GM23248 (cell line): ENCODE results near the gene ANKS1B. TPM values are rescaled to one million over a fixed set of nuclear protein-coding genes. Genes with fewer than 3 reads are reported as not detected.
A peak's percentile ranks its signal among the peaks of the same experiment; 100 is the strongest.

ENCODE experiments used
- DNase-seq: peaks from one replicate; pipeline ENCODE4 v3.0.0-alpha.2; 2015
- H2AFZ ChIP-seq: fragments of 200-600 bp; sonication (generic); 2 replicates; pipeline ENCODE4 v1.6.1; 2016; ENCODE audit warnings: antibody characterized with exemption
- H3F3A ChIP-seq: fragments of 200-600 bp; sonication (generic); 2 replicates; pipeline ENCODE4 v1.6.1; 2016; ENCODE audit warnings: mild to moderate bottlenecking, antibody characterized with exemption, mixed run types; ENCODE audit not compliant: insufficient read depth
- H3K27ac ChIP-seq: fragments of 200-600 bp; sonication (generic); 2 replicates; pipeline ENCODE4 v1.5.1; 2016; ENCODE audit warnings: mild to moderate bottlenecking
- H3K27me3 ChIP-seq: fragments of 200-600 bp; sonication (generic); replicated peaks from 2 replicates; pipeline ENCODE4 v1.6.1; 2016; ENCODE audit warnings: mild to moderate bottlenecking; ENCODE audit not compliant: insufficient read depth
- H3K36me3 ChIP-seq: fragments of 200-600 bp; sonication (generic); 2 replicates; pipeline ENCODE4 v1.6.1; 2016; ENCODE audit warnings: low read depth, mild to moderate bottlenecking
- H3K4me1 ChIP-seq: fragments of 200-600 bp; sonication (generic); 2 replicates; pipeline ENCODE4 v1.6.1; 2016; ENCODE audit warnings: mild to moderate bottlenecking; ENCODE audit not compliant: insufficient read depth
- H3K4me2 ChIP-seq: fragments of 200-600 bp; sonication (generic); one replicate; pipeline ENCODE4 v1.6.1; 2016; ENCODE audit warnings: mild to moderate bottlenecking; ENCODE audit not compliant: unreplicated experiment
- H3K4me3 ChIP-seq: fragments of 200-600 bp; sonication (generic); 2 replicates; pipeline ENCODE4 v1.5.1; 2016; ENCODE audit warnings: mild to moderate bottlenecking
- H3K79me2 ChIP-seq: fragments of 200-600 bp; sonication (generic); 2 replicates; pipeline ENCODE4 v1.6.1; 2016; ENCODE audit warnings: mild to moderate bottlenecking; ENCODE audit not compliant: insufficient read depth
- H3K9ac ChIP-seq: fragments of 200-600 bp; sonication (generic); 2 replicates; pipeline ENCODE4 v1.6.1; 2016; ENCODE audit warnings: mild to moderate bottlenecking
- H3K9me2 ChIP-seq: fragments of 200-600 bp; sonication (generic); 2 replicates; pipeline ENCODE4 v1.6.1; 2016; ENCODE audit warnings: mixed run types, mild to moderate bottlenecking, moderate library complexity; ENCODE audit not compliant: insufficient read depth
- H3K9me3 ChIP-seq: fragments of 200-600 bp; sonication (generic); one replicate; pipeline ENCODE4 v1.6.1; 2017; ENCODE audit warnings: low read depth
- H4K20me1 ChIP-seq: fragments of 200-600 bp; sonication (generic); 2 replicates; pipeline ENCODE4 v1.6.0; 2016; ENCODE audit not compliant: insufficient read depth
- EZH2 ChIP-seq: fragments of 200-600 bp; sonication (generic); IDR thresholded peaks from 2 replicates; pipeline ENCODE4 v1.6.1; 2018; ENCODE audit warnings: antibody characterized with exemption, mild to moderate bottlenecking; ENCODE audit not compliant: insufficient read depth, poor library complexity, severe bottlenecking
- EZH2phosphoT487 ChIP-seq: fragments of 200-600 bp; sonication (generic); IDR thresholded peaks from 2 replicates; pipeline ENCODE4 v1.6.1; 2018; ENCODE audit warnings: antibody characterized with exemption, moderate library complexity, mild to moderate bottlenecking, low read depth; ENCODE audit not compliant: insufficient read depth
- WGBS, 2 experiments: methylation state at CpG; one replicate each; pipeline ENCODE4 v1.1.6; 2015 to 2017; ENCODE audit warnings: low lambda C conversion rate in 2 of 2, low coverage in 1 of 2; ENCODE audit errors: missing lambda C conversion rate in 2 of 2; 5-methylcytosine and 5-hydroxymethylcytosine counted together
- in situ Hi-C: fragments of 300-500 bp; cut with MboI; formaldehyde crosslinking; loops from 2 replicates; pipeline ENCODE4 v1.15.0; 2020
- polyA plus RNA-seq: library from polyadenylated mRNA; unstranded; fragments of >200 nt; fragmentation: Nextera tagmentation; extraction: Ambion mirVana; gene quantifications from 2 replicates; pipeline ENCODE4 v1.2.1, GENCODE V29; 2016
- total RNA-seq: library from RNA; depleted of rRNA; stranded (reverse); fragments of >200 nt; shearing (Covaris generic); gene quantifications from 2 replicates; pipeline ENCODE4 v1.2.3, GENCODE V29; 2014

Gene ANKS1B
- total and polyA plus RNA-seq, 2 experiments from 2014 or later: not detected

DNA sequence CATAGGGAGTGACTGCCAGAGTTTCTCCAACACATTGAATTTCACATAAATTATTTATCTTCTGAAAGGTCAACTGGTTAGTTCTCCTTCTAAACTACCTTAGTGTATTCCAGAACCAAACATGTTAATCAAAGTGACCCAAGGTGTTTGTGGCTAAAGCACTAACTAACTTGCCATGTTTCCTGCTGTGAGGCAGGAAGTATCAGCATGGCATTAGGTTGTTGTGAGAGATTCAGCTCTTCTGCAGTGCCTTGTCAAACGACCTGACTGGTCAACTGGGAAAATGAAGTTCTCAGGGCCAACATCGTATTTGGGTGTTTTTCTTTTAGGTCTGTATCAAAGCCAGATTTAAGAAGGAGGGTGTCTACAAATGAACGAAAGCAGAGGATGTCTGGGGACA, 891.6 kb downstream of the ANKS1B start:
- no peaks in the 10 kb centered on the region for H3K9me2 ChIP-seq
- H3F3A ChIP-seq: no peaks in the 10 kb centered on the region
- no peak overlapping the region for H3K4me3 ChIP-seq
- no peaks in the 10 kb centered on the region for H3K27me3 ChIP-seq
- no peak overlapping the region for H3K9ac ChIP-seq
- TF ChIP-seq EZH2phosphoT487 (no peak), EZH2 (no peak)
- H3K79me2 ChIP-seq: no peaks in the 10 kb centered on the region
- H2AFZ ChIP-seq: no peak overlapping the region
- H4K20me1 ChIP-seq: no peaks in the 10 kb centered on the region
- no peaks in the 10 kb centered on the region for H3K36me3 ChIP-seq
- no peaks in the 10 kb centered on the region for H3K4me1 ChIP-seq
- H3K4me2 ChIP-seq: no peak overlapping the region
- no peak for DNase-seq
- 6 to 10% methylated on average over 3 of the region's 3 CpGs for WGBS, 2 experiments
- no peak overlapping the region for H3K27ac ChIP-seq
- in situ Hi-C loops: no loop called here
- H3K9me3 ChIP-seq: no peaks in the 10 kb centered on the region

GRCh38 chr12:99092100-99092851, 892.5 kb downstream of the ANKS1B start:
- H3K9me3 ChIP-seq: no peaks in the 10 kb centered on the region
- no peaks in the 10 kb centered on the region for H3K27me3 ChIP-seq
- H2AFZ ChIP-seq: no peak overlapping the region
- H3K9me2 ChIP-seq: no peaks in the 10 kb centered on the region
- no peaks in the 10 kb centered on the region for H3F3A ChIP-seq
- no peak overlapping the region for H3K4me2 ChIP-seq
- no peak overlapping the region for H3K9ac ChIP-seq
- H4K20me1 ChIP-seq: no peaks in the 10 kb centered on the region
- no peaks in the 10 kb centered on the region for H3K79me2 ChIP-seq
- 26 to 33% methylated on average over 9 of the region's 9 CpGs for WGBS, 2 experiments
- no peak for TF ChIP-seq EZH2
- TF ChIP-seq EZH2phosphoT487: no peak
- DNase-seq: no peak
- H3K4me3 ChIP-seq: no peak overlapping the region
- no peaks in the 10 kb centered on the region for H3K4me1 ChIP-seq
- no peaks in the 10 kb centered on the region for H3K36me3 ChIP-seq
- in situ Hi-C loops: no loop called here
- no peak overlapping the region for H3K27ac ChIP-seq

DNA sequence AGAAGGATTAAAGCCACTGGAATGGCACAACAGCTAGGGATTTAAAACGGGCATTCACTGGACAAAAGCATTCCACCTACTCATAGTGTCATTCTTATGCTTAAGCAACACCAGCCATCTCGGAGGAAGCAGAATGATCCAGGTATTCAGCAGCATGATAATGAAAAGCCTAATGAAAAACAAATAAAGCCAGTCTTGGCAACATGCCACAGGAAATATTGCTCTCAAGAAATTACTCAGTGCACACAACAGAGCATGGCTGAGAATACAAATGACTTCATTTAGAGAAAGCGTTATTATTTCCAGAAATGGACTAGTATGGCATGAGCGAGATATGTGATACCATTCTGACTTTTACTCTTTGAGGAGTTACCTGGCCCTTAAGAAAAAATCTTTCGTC, 897.5 kb downstream of the ANKS1B start:
- Histone ChIP-seq H3K36me3 (no peaks in the 10 kb centered on the region), H3K9ac (no peak overlapping the region), H3K9me3 (no peaks in the 10 kb centered on the region), H3F3A (no peaks in the 10 kb centered on the region), H2AFZ (no peak overlapping the region), H3K79me2 (no peaks in the 10 kb centered on the region), H3K9me2 (no peaks in the 10 kb centered on the region), H3K4me1 (no peaks in the 10 kb centered on the region), H3K27ac (no peak overlapping the region), H4K20me1 (no peaks in the 10 kb centered on the region), H3K4me3 (no peak overlapping the region), H3K4me2 (no peak overlapping the region), H3K27me3 (no peaks in the 10 kb centered on the region)
- peak; percentile 1 for DNase-seq
- in situ Hi-C loops: no loop called here
- TF ChIP-seq EZH2 (no peak), EZH2phosphoT487 (no peak)
- WGBS, 2 experiments: 12 to 21% methylated on average over 5 of the region's 5 CpGs

DNA sequence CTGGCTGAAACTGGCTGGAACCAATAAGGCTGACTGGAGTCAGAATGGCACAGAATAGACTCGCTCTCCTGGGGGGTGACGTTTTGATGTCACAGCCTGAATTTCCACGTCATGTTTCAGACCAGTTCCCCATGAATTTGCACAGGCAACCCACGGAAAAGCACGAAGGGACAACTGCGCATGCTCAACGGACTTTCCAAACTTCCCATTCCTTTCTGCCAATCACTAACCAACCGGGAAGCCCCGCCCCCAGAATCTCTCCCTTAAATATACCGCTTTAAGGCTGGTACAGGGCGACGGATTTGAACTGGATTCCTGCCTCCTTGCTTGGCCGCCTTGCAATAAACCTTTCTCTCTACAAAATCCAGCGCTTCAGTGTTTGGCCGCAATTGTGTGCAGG, 904.9 kb downstream of the ANKS1B start:
- no peak overlapping the region for H2AFZ ChIP-seq
- H3K27ac ChIP-seq: no peak overlapping the region
- no peak for DNase-seq
- H3K79me2 ChIP-seq: no peaks in the 10 kb centered on the region
- no peaks in the 10 kb centered on the region for H3K36me3 ChIP-seq
- H3K27me3 ChIP-seq: no peaks in the 10 kb centered on the region
- no peaks in the 10 kb centered on the region for H4K20me1 ChIP-seq
- H3K9me2 ChIP-seq: no peaks in the 10 kb centered on the region
- TF ChIP-seq EZH2phosphoT487: no peak
- no peak for TF ChIP-seq EZH2
- H3K4me1 ChIP-seq: no peaks in the 10 kb centered on the region
- in situ Hi-C loops: no loop called here
- no peak overlapping the region for H3K4me2 ChIP-seq
- H3K9ac ChIP-seq: no peak overlapping the region
- WGBS, 2 experiments: 56 to 58% methylated on average over 15 of the region's 15 CpGs
- no peak overlapping the region for H3K4me3 ChIP-seq
- no peaks in the 10 kb centered on the region for H3K9me3 ChIP-seq
- H3F3A ChIP-seq: no peaks in the 10 kb centered on the region
